ENCODE data around the gene POLR1C.
"Not testable (repeated sequence)": the region's sequence is repeated elsewhere in the genome, so short reads cannot be mapped to it uniquely, and the experiment has no call there.

POLR1C gene

GRCh38 chr6:43516697-43517504, at the start of gene POLR1C, which contains the start of gene YIPF3:
POLR1C (plus strand) TSS chr6:43517089; CDS start chr6:43517110, 21 bp downstream.
YIPF3 (minus strand) TSS chr6:43516926; CDS start chr6:43516807, 119 bp downstream.
- peak; percentile 99 for DNase-seq

GRCh38 chr6:43467265-43467664, 49.6 kb upstream of the POLR1C start:
- DNase-seq, result not testable (repeated sequence)

GRCh38 chr6:43467752-43468151, 49.1 kb upstream of the POLR1C start:
- no peak for DNase-seq

- DNase-seq, result no peak
Measured at GRCh38 chr6:43468240-43468639, 48.6 kb upstream of the POLR1C start.

GRCh38 chr6:43468748-43469681, 47.9 kb upstream of the POLR1C start:
- no peak for DNase-seq

- DNase-seq, result no peak
Measured at GRCh38 chr6:43469947-43470346, 46.9 kb upstream of the POLR1C start.

- no peak for DNase-seq
Measured at GRCh38 chr6:43471399-43471798, 45.5 kb upstream of the POLR1C start.

- no peak for DNase-seq
Measured at GRCh38 chr6:43472515-43472914, 44.4 kb upstream of the POLR1C start.

GRCh38 chr6:43475516-43475915, 41.4 kb upstream of the POLR1C start:
- DNase-seq, result no peak

GRCh38 chr6:43476746-43477145, 40.1 kb upstream of the POLR1C start:
- DNase-seq, result no peak

- DNase-seq, result peak; percentile 90
Measured at GRCh38 chr6:43477235-43478007, 39.5 kb upstream of the POLR1C start, which contains the start of gene TJAP1. TJAP1 (plus strand) TSS chr6:43477570; CDS start chr6:43499002, 21,432 bp downstream.

- DNase-seq, result no peak
Measured at GRCh38 chr6:43478008-43478372, 38.9 kb upstream of the POLR1C start.

GRCh38 chr6:43481075-43481474, 35.8 kb upstream of the POLR1C start:
- DNase-seq, result no peak

GRCh38 chr6:43481591-43482236, 35.2 kb upstream of the POLR1C start:
- DNase-seq, result no peak

GRCh38 chr6:43488667-43489276, 28.1 kb upstream of the POLR1C start:
- DNase-seq, result no peak

GRCh38 chr6:43489277-43490072, 27.4 kb upstream of the POLR1C start:
- DNase-seq, result no peak

- no peak for DNase-seq
Measured at GRCh38 chr6:43490523-43490939, 26.4 kb upstream of the POLR1C start.

GRCh38 chr6:43491750-43492661, 24.9 kb upstream of the POLR1C start:
- DNase-seq, result no peak

- no peak for DNase-seq
Measured at GRCh38 chr6:43492673-43493072, 24.2 kb upstream of the POLR1C start.

GRCh38 chr6:43493230-43493629, 23.7 kb upstream of the POLR1C start:
- no peak for DNase-seq
